HepG2 (cell line): Measurements from ENCODE around the gene LSM2. TPM values are rescaled to one million over a fixed set of nuclear protein-coding genes. Genes with fewer than 3 reads are reported as not detected.

Experiments
- ARID4A ChIP-seq: sonication (generic); formaldehyde crosslinking; IDR thresholded peaks from 2 replicates; pipeline ENCODE4 v1.5.0; 2020; ENCODE audit warnings: mild to moderate bottlenecking, missing genetic modification reagents, borderline replicate concordance
- RAD51 ChIP-seq: fragments of 450-650 bp; IDR thresholded peaks from 2 replicates; pipeline ENCODE4 v1.6.1; 2016; ENCODE audit warnings: borderline replicate concordance
- THAP7 ChIP-seq: sonication (generic); formaldehyde crosslinking; IDR thresholded peaks from 2 replicates; pipeline ENCODE4 v1.8.1; 2023; ENCODE audit warnings: mild to moderate bottlenecking, missing genetic modification reagents
- XRCC5 ChIP-seq: fragments of 200-400 bp; formaldehyde crosslinking; optimal IDR thresholded peaks from 2 replicates; pipeline ENCODE3; 2017; ENCODE audit warnings: mild to moderate bottlenecking, low read length
- ZBTB7B ChIP-seq: sonication (generic); formaldehyde crosslinking; IDR thresholded peaks from 2 replicates; pipeline ENCODE4 v1.4.0; 2020; ENCODE audit warnings: missing genetic modification reagents
- ZHX2 ChIP-seq, 2 experiments: sonication (generic) in 1 of 2; formaldehyde crosslinking in 1 of 2; IDR thresholded peaks; 2 replicates each; pipeline versions ENCODE4 v1.6.1 to v1.9.0; 2014 to 2022; ENCODE audit warnings: antibody characterized with exemption in 1 of 2, borderline replicate concordance in 1 of 2, inconsistent platforms in 1 of 2, low read depth in 1 of 2, missing genetic modification reagents in 1 of 2
- ZNF335 ChIP-seq: sonication (generic); formaldehyde crosslinking; IDR thresholded peaks from 2 replicates; pipeline ENCODE4 v1.4.0; 2020; ENCODE audit warnings: missing genetic modification reagents
- ZNF530 ChIP-seq: sonication (generic); formaldehyde crosslinking; IDR thresholded peaks from 2 replicates; pipeline ENCODE4 v1.5.0; 2020; ENCODE audit warnings: low read depth, mild to moderate bottlenecking, missing genetic modification reagents
- ZNF569 ChIP-seq: sonication (generic); formaldehyde crosslinking; IDR thresholded peaks from 2 replicates; pipeline ENCODE4 v1.5.0; 2020; ENCODE audit warnings: mild to moderate bottlenecking, missing genetic modification reagents, moderate library complexity, borderline replicate concordance
- ZNF609 ChIP-seq: sonication (generic); formaldehyde crosslinking; IDR thresholded peaks from 2 replicates; pipeline ENCODE4 v1.4.0; 2020; ENCODE audit warnings: mild to moderate bottlenecking, missing genetic modification reagents, borderline replicate concordance
- ZZZ3 ChIP-seq: sonication (generic); formaldehyde crosslinking; IDR thresholded peaks from 2 replicates; pipeline ENCODE4 v1.4.0; 2020; ENCODE audit warnings: missing genetic modification reagents, mild to moderate bottlenecking, borderline replicate concordance
- polyA plus RNA-seq, 8 experiments: library from polyadenylated mRNA; depleted of rRNA in 3 of 8; stranded (reverse) in 7 of 8; unstranded in 1 of 8; fragments of >200 nt; fragmentation: Illumina TruSeq in 4 of 8; extraction: Trizol in 4 of 8; gene quantifications; 2 replicates each; pipeline versions ENCODE4 v1.2.1 to v1.2.3, GENCODE V29; 2011 to 2016; ENCODE audit warnings: low read depth in 4 of 8, missing spikeins in 1 of 8, mixed read lengths in 1 of 8; ENCODE audit not compliant: insufficient read depth in 1 of 8
- total RNA-seq, 5 experiments: library from RNA; depleted of rRNA; stranded (reverse); fragments of >200 nt; fragmentation: Illumina TruSeq; extraction: Trizol; gene quantifications; 2 replicates each; pipeline ENCODE4 v1.2.3, GENCODE V29; 2016; ENCODE audit warnings: low read depth in 1 of 5

Gene LSM2
- total and polyA plus RNA-seq, 2 of the 13 experiments (the other 11 are each of a cell fraction or from before 2014, with no cell fraction given): 69.4 to 90.5 TPM

GRCh38 chr6:31791324-31792089 lies 15.3 kb downstream of the LSM2 start (continued):
- TF ChIP-seq ZNF530 (CRISPR knock-in tag) (0 out of 2 replicates have a peak, but pooled peaks have one; percentile 45), RAD51 (no peak), ZBTB7B (CRISPR knock-in tag) (peak; percentile 32; the same call in 1 of the 2 replicates), THAP7 (CRISPR knock-in tag) (no peak), ZZZ3 (CRISPR knock-in tag) (no peak), ZNF609 (CRISPR knock-in tag) (no peak), ZHX2 (IDR thresholded peaks at IDR 0.05; ENCODE audit: low read depth) (no peak), ZHX2 (CRISPR knock-in tag; IDR thresholded peaks at IDR 0.05; ENCODE audit: borderline replicate concordance) (no peak), ARID4A (CRISPR knock-in tag) (peak; percentile 20; the same call in 1 of the 2 replicates), ZNF569 (CRISPR knock-in tag) (no peak), ZNF335 (CRISPR knock-in tag) (peak; percentile 93), XRCC5 (peak; percentile 73)
